AG08396 (cell line): Measurements from ENCODE around the gene KCTD5.

Experiments
- DNase-seq: peaks from one replicate; pipeline ENCODE4 v3.0.0; 2012; ENCODE audit warnings: low spot score, mixed read lengths

Gene KCTD5

DNA sequence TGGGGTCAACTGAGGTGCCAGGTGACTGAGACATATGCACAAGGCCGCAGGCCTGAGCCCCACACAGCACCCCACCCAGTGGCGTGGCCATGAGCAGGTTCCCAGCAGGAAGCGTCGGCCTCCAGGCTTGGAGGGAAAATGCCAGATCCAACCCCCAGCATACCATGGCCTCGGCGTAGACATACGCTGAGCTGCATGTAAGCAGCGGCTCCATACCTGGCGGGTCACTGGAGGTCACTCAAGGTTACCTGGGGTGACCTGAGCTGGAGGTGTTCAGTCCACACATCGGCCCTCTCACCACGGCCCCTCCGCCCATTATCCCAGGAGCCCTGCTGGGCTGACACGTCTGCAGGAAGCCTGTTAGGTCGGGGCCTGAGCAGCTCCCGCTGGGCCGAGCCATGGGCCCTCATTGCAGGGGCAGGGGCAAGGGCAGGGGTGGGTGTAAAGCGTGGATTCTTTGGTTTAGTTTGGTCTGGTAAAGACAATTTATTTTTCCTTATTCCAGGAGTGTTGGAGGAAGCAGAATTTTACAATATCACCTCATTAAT is 15.2 kb downstream of the KCTD5 start:
- no peak for DNase-seq

DNA sequence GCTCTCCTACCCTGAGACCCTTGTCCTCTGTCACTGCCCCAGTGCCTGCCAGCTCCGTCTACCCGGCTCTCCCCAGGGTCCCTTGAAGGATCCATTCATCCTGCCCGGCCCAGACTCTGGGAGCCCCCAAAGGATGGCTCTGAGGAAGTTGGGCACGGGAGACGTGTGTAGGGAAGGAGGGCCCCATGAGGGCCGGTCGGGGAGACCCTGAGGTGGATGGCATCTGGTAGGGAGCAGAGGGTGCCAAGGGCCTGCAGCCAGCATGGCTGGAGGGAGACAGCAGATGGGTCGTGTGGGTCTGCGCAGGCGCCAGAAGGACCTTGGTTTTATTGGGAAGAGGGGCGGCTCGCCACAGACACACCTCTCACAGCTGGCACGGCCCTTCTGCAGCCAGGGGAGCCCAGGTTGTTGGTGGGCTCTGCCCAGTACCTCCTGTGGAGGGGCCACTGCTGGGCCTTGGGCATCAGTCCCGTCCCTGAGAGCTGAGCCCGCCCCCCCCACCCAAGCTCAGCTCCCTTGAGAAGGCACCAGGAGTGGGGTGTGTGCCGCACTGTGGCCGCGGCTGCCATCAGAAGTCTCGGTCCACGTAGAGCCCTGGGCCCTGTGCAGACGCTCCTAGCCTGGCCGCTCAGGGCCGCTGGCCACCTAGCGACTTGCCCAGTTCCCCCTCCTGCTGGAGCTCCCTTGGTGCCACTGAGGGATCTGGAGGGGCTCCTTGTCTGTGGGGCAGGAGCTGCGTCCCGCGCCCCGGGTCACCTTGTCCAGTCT is 16.0 kb downstream of the KCTD5 start:
- DNase-seq: no peak

DNA sequence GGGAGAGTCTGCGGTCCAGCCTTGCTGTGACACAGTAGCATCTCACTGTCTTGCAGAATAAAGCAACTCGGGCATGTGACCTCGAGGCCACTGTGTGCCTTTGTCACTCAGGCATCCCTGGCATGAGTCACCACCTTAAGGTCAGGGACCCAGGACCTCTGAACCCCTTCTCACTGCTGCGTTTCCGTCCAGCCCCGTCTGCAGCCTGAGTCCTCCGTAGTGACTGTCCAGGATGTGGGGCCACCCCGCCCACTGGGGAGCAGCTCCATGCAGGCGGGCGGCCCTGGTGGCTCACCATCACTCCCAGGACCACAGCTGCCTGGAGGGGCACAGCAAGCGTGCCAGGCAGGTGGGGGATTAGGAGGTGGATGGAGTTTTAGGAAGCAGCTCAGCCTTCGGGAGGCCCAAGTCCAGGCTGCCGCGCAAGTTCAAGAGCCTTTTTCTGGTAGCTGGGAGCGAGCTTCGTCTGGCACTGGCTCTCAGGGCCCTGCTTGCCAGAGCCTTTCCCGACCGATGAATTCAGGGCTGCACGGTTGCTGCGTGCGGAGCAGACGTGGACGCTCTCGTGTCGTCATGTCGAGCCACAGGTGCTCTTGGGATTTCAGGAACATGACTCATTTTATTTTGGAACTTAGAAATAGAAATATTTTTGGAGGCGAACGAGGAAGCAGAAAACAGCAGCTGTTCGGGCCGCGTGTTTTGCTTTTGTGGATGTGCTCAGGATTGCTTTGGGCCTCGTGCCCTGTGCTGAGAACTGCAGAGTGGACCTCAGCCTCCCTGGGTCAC is 16.8 kb downstream of the KCTD5 start:
- no peak for DNase-seq

DNA sequence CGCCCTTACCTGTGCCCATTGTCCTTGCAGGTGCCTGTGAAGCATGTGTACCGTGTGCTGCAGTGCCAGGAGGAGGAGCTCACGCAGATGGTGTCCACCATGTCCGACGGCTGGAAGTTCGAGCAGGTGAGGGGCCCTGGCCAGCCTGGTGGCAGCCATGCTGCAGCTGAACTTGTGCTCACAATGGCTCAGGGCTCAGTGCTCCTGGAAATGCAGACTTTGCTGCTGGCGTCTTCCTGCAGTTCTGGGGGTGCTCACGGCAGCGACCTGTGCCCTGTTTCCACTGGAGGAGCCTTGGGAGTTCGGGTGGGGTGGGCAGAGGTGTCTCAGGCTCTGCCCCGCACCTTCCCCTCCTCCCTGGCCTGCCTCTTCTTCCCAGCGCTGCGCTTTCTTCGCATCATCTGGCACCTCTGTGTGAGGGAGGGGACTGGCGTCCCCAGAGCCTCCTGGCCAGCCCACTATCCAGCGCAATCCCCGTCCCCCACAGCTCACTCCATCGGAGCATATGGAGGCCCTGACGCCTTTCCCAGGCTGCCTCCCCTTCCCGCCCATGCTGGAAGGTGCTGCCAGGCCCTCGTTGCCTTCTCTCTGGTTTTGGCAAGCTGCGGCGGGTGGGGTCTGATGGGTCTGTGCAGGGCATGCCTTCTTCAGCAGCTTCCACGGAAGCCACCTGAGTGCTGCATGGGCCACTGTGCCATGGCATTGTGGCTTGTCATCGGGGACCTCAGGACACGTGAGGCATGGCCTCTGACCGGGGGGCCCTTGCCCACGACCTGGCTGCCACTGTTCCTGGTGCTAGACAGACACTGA is 17.7 kb downstream of the KCTD5 start:
- DNase-seq: no peak

DNA sequence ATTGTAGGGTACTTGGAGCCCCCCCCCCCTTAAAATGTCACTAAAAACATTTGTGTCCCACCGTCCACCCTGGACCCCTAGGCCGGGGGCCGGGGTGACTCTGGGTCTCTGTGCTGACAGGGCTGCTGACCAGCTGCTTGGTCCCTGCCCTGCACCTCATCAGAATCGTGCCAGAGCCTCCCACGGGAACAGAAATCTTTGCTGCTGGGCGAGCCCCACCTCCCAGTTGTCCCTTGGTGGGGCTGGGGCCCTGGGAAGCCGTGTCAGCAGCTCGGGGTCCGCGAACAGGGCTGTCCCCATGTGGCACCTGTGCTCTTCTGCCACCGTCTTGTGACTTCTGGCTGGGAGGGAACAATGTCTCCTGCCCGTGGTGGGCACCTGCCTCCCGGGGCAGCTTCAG is 18.5 kb downstream of the KCTD5 start:
- DNase-seq: no peak

DNA sequence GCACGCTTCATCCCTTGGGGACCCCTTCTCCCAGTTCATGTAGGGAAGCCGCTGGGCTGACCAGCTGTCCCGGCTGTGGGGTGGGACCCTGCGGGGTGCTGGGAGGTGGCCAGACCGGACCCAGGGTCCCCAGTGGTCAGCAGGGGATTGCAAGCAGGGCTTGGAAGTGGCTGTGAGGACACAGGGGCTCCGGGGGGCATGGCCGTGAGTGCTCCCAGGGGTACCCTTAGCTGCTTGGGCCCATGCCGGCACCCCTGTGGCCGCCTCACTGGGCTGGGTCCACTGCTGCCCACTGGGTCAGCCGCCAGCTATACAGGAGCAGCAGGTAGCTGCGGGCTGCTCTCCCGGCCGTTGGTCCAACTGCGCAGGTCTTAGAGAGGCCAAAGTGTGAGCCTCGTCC is 18.9 kb downstream of the KCTD5 start:
- DNase-seq: no peak

DNA sequence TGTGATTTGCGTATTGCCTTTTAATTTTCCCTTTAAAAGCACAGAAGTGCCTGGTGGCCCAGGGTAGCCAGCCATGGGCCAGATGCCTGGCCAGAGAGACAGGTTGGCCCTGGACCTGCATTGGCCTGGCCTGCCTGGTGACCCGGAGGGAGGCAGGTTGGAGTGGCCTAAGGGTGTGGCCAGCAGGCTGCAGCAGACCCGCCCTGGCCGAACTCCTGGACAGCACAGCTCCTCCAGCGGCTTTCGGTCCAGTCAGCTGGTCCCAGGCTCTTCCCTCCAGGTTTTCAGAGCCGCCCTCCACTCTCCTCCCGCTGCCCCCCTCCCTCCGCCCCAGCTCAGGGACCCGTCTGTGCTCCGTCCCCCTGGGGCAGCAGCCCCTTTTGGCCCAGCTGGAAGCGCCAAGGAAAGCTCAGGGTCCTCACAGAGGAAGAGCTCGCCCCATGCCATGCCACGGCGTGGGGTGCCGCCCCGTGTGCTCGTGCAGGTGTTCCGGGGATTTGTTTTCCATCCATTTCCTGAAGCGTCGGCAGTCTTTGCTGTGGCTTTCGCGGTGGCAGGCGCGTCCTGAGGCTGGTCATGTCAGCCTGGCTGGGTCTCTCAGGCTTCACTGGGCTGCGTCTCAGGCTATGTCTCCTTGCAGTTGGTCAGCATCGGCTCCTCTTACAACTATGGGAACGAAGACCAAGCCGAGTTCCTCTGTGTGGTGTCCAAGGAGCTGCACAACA is 19.6 kb downstream of the KCTD5 start:
- DNase-seq: no peak

DNA sequence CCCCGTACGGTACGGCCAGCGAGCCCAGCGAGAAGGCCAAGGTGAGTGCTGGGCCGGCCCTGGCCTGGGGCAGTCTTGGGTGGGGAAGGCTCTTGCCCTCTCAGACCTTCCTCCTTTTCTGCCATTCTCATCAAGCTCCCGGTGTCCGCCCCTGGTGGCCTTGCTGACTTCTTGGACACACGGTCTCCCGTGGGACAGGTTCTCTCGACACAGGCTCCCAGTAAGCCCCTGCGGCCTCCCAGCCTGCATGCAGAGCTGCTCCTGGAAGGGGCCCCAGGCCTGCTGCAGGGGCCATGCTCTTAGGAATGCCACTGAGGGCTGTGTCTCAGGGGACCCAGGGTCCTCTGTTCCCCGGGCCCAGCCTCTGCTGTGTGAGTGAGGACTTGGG is 20.1 kb downstream of the KCTD5 start:
- DNase-seq: no peak

DNA sequence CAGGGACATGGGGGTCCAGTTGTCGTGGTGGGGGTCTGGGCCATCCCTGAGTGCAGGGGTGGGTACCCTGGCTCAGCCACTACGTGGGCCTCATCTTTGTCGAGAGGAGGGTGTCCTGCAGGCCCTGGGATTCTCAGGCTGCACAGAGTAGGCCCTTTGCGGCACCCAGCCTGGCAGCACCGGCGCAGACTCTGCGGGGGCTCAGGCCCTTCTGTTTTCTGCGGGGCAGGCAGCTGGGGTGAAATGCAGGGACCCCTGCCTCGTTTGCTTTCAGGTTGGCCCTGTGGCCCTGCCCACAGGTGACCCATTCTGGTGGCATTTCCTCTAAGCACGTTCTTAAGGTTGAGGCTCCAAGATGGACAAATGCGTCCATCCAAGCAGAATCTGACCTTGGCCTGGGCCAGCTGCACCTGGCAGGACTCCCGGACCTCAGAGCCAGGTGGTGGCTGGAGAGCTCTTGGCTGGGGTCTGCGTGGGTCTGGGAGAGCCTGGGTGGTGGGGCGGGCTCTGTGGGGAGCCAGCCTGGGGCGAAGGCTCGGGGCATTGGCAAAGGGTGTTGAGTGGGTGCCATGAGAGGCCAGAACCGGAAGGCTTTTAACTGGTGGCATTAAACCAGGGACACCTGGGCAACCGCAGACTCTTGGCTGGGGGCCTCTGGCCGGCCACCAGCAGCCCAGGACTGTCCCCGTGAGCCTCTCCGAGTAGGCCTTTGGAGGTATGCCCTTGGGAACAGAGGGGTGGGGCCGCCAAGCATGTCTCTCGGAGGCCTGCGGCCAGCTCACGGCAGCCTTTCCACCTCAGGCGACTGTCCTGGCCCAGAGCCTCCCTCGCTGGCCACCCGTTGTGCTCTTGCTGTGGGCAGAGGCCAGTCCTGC is 20.8 kb downstream of the KCTD5 start:
- DNase-seq: no peak

DNA sequence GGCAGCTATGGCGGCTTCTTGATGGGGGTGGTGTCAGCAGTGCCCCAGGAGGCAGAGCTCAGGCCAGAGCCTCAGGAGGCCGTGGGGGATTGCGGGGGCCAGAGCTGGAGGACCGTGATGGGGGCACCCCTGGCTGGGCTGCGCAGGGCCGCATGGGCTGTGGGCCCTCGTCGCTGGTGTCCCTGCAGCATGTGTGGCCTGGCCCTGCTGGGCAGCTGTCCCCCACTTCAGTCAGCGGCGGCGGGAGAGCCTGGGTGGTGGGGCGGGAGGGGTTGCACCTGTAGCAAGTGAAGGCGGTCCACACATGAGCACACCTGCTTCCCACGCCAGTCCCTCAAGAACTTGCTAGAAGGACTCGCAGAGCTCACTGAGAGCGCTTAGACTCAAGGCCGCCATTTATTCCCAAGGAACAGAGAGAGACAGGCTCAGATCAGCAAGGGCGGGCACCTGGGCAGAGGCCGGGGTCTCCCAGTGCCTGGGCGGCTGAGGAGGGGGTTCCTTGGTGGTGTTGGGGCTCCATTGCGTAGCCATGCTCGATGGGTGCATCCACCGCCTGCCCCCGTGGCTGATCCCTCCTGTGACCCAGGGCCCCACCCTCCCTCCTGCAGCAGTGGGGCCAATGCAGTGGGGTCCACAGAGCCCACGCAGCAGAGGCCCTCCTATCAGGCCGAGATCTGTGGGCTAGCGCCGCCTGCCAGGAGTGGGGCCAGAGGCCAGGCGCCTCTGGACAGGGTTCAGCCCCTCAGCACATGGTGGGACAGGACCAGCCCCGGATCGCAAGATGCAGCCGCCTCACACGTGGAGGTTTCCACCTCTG is 22.1 kb downstream of the KCTD5 start:
- DNase-seq: no peak

DNA sequence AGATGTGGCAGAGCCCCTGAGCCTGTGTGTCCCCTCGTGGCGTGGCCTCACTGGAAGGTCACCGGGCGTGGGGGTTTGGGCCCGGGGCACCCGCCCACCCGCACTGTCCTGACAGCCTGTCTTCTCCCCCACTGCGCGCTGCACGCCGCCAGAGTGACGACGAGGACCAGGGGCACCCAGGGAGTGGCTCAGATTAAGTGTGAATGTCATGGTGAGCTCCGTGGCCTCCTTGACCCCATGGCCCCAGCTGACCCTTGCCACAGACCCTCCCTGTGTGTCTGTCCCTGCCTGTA is 22.6 kb downstream of the KCTD5 start:
- DNase-seq: no peak

DNA sequence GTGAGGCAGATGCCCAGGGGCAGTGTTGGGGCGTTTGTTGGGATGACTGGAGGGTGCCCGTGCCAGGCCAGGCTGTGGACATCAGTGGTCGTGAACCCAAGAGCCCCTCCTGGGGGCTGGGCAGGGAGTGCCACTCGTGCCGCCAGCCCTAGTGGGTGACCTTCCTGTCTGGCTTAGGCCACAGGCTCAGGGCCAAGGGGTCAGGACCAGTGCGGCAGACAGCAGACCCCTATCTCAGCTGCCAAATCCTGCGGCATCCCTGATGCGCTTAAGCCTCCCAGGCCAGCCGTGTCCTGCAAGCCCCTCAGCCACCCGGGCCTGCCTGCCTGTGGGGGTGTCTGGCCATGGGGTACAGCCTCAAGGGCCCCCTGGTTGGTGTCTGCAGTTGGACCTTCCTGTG is 23.0 kb downstream of the KCTD5 start:
- DNase-seq: no peak

DNA sequence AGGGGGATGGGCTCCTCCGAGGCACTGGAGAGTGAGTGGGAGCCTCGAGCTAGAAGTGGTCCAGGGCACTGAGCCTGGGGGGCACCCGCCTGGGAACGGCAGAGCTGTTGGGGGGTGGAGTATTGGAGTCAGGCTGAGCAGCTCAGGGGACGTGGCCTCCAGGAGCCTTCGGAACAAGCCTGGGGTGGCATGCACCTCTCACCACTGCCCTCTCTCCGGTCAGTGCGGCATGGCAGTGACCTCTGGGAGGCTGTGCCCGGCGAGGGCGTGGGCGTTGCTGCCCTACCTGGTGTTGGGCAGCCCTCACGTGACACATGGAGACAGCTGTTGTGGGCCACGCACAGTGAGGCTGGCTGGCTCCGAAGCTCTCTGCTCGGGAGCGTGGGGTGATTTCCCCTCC is 23.8 kb downstream of the KCTD5 start:
- no peak for DNase-seq

DNA sequence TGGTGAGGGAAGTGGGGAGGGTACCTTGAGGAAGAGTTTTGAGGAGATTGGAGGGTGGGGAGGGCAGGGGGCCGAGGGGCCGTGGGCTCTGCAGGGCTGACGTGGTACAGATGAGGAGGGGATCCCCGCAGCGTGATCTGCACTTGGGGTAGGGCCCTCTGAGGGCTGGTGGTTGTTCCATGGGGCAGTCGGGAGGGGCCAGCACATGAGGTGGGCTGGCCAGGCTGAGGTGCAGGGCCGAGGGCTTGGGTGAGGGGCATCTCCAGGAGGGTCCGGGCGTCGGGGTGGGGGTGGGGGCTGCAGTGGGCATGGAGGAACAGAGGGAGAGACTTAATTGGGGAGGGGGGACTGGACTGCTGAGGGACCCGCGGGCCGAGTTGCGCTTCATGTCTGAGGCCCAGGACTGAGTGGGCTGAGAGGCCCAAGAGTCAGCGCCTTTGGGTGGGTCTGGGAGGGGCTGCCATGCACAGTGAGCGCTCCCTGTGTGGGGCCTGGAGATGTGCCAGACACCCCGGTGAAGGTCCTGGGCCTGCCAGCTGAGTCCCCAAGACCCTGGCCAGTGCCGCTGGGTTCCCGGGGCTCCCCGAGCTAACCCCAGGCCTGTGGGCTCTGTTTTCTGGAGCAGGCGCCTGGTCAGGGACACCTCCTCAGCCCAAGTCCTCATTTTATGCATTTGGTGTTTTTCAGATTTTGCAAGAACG is 24.4 kb downstream of the KCTD5 start:
- no peak for DNase-seq

DNA sequence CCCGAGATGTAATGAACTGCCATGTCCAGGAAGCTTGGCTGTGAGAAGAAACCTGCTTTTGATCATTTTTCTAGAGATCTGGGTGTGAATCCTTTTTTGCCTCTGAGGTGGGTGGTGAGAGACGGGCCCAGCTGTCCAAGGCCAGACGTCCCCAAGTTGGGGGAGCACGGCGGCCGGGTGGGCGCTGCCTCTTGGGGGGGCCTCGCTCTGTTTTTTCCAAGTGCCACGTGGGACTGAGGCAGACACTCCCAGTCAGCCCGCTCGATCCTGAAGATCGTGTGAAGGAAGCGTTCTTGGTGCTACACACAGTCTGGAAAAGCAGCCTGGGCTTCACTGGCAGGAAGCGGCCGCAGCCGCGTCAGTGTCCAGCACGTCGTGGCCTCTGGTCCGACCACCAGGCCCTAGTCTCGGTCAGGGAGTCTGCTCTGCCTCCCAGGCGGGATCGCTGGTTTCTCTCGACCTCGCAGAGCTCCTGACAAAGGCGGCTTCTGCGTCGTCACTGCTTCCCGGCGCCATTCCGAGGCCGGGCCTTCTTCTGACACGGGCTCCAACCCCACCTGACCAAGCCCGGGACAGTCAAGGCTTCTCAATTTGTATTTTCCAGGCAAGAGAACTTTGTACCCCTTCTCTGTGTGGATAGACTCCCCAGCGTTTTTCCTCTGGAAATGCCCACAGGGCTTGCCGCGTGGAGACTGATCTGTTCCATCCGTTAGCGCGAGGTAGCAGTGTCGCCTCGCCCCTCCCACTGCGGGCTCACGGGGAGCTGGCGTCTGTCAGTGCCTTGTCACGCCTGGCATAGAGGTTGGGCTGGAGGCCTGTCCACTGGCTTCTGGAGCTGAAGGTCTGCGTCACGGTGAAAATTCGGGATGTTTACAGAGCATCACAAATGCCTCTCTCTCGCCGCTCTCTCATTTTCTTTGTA is 25.3 kb downstream of the KCTD5 start:
- no peak for DNase-seq

DNA sequence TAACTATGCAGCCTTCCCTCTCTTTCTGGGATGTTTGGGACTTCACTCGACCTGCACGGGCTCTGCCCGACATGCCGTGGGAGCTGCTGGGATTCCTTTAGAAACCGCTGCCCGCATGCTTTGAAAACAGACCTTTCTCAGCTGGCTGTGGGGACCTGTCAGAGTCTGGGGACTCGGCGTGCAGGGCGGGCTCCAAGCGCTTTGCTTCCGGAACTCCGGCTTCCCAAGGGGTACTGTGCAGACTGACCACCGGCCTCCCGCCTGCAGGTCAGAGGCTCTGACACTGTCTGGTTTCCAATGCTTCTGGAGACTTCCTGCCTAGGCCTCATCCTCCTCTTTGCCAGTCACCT is 25.9 kb downstream of the KCTD5 start:
- DNase-seq: no peak

DNA sequence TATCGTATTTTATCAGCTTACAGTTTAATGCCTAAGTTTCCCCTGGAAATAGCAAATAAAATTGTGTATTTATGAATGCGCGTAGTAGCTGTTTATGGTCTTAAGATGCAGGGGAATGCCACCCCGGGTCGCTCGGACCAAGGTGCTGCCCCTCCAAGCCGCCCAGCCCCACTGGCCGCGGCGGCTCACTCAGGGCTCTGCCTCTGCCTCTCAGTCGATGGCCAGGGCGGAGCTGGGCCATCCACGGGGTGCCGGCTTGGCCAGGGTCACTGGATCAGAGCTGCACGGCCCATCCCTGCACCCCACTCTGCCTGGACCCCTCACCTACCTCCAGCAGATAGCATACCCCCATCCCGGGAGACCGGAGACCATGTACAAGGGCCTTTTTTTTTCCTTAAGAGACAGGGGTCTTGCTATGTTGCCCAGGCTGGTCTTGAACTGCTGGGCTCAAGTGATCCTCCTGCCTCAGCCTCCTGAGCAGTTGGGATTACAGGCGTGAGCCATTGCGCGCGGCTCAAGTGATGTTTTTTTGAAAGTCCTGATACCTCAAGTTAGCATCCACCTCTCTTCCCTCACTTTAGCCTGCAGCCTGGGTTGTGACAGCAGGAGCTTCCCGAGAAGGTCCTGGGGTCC is 26.7 kb downstream of the KCTD5 start:
- DNase-seq: no peak

DNA sequence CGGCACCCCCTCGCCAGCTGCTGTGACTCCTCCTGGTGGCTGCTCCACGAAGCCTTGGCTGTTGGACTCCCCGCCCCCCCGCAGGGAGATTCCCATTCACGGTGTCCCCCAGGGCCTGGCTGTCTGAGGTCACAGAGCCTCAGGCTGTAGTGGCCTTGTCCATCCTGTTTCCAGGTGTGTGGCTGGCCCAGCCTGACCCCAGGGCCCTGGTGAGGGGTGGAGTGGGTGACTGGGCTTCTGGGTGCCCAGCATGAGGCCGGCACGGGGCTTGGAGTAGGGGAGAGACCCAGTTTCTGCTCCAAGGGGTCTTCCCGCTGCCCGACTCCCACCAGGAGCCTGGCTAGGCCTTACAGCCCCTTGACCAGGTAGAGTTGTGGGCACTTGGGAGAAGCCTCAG is 27.3 kb downstream of the KCTD5 start:
- DNase-seq: no peak
